Measurements from ENCODE around the gene SCN2A.

The SCN2A gene

DNA sequence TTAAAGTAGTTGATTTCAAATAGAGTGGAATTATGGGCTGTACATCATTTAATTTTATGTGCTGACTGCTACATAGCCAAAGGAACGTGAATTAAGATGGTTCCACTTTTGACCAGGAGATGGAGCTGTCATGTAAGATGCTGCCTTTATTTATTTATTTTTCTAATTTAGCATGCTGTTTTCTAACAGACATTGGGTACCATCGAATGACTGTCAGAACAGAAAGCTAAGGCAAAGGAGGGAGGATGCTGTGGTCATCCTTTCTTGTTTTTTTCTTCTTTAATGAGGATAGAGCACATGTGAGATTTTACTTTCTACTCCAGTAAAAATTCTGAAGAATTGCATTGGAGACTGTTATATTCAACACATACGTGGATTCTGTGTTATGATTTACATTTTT lies at the start of gene SCN2A:
SCN2A (plus strand) TSS at position 185 of the 400 bp plus-strand sequence. CDS start 56,410 bp downstream, outside the sequence.
- peak; percentile 75 for DNase-seq

DNA sequence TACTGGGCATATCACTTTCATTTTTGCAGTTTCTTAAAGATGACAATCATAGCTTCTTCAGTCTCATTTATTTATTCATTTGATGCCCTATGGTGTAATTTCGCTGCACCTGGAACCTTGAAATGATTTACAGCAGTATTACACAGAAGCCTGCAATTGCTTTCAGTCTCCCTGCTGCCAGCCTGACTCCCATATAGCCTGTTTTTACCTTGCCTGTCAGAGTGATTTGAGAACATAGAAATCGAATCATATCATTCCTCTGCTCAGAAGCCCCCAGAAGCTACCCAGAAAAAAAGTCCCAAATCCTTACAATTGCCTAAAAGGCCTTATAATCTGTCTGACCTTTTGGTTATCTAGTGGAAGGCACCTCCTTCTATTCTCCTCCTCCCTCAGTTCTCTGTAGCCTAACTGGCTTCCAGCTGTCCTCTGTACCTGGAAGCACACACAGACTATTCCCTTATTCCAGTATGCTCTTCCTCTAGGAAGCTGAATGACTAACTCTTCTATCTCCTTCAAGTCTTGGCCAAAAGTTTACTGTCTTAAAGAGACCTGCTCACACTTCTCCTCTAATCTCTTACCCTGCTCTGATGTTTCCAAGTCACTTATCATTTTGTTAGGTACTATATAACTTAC lies 48.0 kb upstream of the SCN2A start:
- no peak for DNase-seq

- no peak for DNase-seq
These were observed 46.5 kb upstream of the SCN2A start for GRCh38 chr2:165192729-165193128.

DNA sequence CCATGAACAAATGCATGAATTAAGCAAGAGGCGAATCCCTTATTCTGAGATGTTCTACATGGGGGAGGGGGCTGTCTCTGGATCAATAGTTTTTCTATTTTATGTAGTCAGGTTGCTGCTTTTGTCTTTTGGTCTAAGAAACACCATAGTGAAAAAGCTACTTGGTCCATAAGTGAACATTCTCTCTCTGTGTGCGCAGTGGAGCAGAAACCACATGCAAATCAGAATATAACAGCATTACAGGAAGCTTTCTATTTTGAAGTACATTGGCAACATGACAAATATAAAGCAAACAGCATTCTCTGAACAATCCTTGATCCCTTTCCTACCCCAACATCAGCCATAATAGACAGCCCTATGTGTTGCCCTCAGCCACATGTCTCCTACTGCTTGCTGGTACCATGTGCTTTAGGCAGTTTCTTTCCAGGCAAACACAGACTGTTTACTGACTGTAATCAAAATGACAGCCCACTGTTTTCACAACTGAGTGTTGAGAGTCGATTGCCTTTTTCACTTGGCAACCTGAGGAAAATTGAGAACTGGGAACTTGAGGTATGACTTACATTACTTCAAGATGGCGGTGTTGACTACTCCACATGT lies 45.9 kb upstream of the SCN2A start:
- DNase-seq = no peak

GRCh38 chr2:165196411-165196810 lies 42.8 kb upstream of the SCN2A start:
- no peak for DNase-seq

GRCh38 chr2:165197346-165197745 lies 41.9 kb upstream of the SCN2A start:
- DNase-seq = no peak

DNA sequence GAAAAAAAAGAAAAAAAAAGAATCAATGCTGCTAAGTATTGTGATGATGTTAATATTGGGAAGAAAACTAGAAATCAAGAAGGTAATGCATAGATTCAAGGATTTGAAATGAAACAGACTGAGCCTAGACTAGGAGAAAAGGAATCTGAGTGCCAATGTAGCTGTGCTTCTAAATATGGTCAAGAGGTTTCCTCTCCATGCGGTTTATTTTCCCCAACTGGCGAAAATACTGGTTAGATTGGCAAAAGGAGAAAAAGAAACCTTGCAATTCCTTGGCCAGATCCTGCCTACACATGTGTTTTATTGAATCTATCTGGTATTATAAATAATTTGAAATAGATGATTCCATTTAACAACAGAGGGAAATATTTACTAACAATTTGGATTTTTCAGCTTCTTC lies 41.0 kb upstream of the SCN2A start:
- no peak for DNase-seq

DNA sequence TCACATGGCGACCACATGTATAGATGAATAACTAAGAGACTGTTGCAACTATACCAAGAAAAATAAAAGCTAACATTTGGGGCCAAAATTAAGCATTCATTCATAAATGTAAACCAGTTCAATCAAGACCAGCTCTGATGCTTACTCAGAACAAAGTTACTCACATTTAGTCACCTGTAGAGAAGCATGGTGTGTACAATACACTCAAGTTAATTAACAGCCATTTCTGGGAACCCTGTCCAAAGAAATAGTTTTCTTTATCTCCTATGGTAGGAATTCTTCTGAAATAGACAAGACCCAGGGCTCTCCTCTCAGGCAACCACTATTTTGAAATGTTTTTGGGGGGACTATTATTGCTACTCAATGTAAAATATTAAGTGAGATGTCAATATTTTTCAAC lies 37.0 kb upstream of the SCN2A start:
- DNase-seq = no peak

DNA sequence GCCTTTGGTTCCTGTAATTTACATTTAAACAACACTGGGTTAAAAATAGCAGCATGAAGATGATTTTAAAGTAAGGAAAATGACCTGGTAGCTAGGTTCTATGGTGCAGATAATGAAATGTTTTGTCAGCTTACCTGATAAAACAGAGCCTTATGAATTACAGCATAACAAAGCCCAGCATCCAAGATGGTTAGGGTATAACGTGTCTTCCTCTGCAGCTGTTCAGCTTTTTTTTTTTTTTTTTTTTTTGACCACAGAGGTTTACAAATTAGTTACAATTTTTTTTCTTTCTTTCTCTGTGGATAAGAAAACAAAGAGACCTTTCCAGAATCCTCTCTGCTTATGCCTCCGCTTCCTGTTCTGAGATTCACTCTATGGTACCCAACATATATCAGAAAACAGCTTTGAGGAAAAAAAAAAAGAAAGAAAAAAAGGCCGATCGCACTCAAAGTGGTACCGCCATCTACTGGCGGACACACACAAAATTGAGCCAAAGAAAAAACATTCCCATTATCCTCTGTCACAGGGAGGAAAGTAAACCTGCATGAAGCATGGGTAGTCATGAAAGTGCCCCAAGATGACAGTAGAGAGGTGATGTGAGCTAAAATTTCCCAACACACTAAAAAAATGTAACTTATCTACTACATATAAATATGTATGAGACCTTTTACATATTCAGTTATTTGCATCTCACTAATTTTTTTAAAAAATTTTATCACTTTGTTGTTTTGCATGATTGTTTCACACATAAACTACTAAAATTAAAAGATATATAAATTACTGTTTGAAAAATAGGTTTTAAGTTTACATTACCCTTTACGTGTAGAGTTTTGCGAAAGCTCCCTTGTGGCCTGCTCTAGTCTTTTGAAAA lies 35.3 kb upstream of the SCN2A start, which contains the start of gene SCN3A:
SCN3A (minus strand) TSS at position 362 of the 871 bp plus-strand sequence. CDS start 27,656 bp downstream, outside the sequence.
- peak; percentile 69 for DNase-seq

DNA sequence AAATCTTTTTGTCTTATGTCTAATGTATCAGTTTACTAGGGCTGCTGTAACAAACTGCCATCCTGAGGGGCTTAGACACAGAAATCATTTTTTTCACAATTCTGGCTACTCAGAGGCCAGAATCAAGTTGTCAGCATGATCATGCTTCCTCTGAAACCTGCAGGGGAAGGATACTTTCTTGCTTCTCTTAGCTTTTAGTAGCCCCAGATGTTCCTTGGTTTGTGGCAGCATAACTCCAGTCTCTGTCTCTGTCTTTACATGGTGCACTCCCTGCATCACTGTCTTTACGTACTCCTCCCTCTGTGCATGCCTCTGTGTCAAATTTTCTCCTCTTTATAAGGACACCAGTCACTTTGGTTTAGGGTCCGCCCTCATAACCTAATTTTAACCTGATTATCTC lies 33.3 kb upstream of the SCN2A start:
- DNase-seq = no peak

DNA sequence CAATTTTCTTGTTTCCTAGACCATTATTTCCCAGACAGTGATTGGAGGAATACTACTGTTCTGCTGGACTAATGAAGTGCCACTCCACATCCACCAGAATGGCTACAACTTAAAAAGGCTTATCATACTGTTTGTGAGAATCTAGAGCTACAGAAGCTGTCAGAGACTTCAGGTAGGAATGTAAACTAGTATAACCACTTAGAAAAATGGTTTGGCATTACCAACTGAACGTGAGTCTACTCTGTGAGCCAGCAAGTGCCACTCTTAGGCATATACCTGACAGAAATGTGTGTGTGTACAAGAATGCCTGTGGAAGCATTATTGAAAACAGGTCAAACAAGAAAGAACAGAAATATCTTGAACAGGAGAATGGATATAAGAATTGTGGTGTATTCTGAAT lies 31.1 kb upstream of the SCN2A start:
- DNase-seq = no peak

DNA sequence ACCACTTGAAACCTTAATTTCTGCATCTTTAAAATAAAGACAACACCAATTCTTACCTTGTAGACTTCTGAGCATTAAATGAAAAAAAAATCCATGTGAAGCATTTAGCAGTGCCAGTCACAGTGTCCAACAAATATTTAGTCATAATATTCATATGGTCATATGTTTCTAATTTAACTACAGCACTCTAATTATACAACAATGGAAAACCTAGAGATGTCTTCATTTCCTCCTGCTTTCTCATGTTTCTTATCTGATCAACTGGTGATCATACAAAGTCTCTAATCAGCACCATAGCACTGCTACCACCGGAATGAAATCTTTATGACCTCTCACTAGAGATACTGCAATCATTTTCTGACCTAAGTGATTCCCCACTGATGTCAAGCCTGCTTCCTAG lies 25.1 kb upstream of the SCN2A start:
- peak; percentile 13 for DNase-seq

GRCh38 chr2:165219481-165219880 lies 19.7 kb upstream of the SCN2A start:
- DNase-seq = no peak

DNA sequence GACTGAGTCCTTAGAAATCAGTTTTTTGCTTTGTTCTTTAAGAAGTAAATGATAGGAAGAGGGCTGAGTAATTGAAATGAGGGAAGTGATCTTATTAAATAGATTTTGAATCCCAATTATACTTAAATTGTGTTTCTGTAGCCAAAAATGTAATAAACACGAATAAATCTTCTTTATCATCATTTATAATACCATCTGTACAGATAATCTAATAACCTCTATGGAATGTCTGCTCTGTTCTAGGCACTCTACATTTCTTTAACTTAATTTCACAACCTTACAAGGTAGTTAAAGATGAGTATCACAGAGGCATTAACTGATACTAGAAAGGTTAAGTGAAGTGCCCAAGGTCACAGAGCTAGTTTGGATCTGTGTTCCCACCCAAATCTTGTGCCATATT lies 14.3 kb upstream of the SCN2A start:
- DNase-seq = no peak

DNA sequence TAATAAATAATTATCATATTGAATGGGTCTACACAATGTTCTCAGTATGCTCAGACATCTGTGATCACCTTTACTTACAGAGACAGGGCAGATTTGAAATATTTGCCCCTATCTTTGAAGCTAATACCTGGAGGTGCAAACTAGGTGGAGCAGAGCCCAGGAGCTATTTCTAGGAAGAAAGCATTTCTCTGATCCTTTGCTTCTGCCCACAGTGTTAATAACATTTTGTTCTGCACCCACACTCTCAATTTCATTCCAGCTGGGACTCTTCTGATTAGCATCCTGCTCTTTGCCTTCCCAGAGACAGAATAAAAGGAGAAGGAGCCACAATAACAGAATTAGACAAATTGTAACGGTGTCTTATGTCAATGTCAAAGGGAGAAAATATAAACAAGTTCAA lies 11.6 kb upstream of the SCN2A start:
- DNase-seq = no peak

DNA sequence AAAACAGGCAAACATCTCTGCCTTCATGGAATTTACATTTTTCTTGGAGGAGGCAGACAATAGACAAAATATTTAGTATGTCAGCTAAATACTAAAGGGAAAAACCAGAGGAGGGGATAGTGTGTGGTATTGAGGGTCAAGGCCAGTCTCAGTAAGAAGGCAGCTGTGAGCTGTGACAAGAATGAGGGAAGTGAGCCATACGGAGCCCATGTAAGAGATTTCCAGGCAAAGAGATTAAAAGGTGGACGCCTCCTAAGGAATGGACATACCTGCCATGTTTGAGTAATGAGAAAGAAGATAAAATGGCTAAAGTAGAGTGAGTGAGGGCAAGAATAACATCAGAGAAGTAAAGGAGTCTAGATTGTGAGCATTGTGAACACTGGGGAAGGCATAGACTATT lies 2.2 kb upstream of the SCN2A start:
- no peak for DNase-seq

DNA sequence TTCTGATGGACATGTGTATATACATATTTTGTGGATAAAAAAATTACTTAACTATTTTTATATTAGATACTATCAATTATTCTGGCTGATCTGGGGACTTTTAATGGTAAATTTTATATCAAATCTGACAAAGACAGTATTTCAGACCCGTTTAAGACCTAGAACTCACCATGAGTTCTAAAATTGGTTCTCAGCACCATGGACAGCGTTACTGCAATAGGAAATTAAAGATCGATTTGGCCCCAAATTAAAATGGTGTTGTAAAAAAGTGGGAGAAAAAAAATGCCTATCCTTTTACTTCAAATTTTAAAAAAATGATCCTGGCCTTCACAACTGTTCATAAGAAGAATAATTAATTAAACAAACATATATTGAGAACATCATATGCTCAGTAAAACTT lies 919 bp upstream of the SCN2A start:
- DNase-seq = peak; percentile 56

DNA sequence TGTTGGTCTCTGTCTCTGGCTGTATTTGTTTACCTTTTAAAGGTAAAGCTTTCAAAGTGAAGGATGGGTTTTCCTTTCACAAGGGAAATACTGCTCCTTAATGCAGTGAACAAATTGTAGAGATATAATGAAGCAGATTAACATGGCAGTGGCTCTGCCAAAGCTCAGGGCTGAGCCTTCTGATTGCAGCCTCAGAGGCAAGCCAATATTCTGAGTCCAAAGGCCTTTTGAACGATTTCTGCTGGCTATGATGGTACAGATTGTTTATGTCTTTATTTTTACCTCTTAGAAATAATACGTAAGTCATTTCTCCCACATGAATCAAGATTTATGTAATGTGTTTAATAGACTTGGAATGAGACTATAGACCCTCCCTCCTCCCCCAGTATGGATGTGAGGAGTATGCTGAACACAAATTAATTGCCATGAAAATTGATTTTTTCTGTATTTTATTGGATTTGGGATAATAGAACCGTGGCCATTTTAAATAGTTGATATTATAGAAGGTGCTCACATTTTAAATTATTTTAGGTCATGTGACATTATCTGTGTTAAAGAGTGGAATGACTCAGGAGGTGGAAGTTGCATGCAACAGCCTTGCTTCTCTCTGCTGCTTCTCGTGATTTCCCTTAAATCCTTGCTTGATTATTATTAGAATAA lies 772 bp downstream of the SCN2A start:
- no peak for DNase-seq

- DNase-seq = no peak
These were observed 1.7 kb downstream of the SCN2A start for GRCh38 chr2:165240916-165241315.

DNA sequence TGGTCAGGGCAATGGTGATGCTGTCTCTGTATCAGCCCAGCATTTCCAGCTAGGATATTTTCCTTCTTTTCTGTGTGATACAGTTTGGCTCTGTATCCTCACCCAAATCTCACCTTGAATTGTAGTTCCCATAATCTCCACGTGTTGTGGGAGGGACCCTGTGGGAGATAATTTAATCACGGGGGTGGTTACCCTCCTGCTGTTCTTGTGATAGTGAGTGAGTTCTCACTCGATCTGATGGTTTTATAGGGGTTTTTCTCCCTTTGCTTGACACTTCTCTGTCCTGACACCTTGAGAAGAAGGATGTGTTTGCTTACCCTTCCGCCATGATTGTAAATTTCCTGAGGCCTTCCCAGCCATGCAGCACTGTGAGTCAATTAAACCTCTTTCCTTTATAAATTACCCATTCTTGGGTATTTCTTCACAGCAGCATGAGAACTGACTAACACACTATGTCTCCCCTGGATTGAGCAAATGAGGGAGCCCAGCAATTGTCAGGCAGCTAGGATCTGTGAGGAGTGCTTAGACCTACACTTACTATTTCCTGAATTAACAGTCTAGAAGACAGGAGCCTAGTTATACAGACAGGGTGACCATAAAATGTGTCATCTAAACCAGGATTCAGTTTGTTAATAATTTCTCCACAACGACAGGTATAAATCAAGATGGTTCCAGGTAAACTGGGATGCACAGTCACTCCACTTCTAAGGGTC lies 6.0 kb downstream of the SCN2A start:
- DNase-seq = no peak

DNA sequence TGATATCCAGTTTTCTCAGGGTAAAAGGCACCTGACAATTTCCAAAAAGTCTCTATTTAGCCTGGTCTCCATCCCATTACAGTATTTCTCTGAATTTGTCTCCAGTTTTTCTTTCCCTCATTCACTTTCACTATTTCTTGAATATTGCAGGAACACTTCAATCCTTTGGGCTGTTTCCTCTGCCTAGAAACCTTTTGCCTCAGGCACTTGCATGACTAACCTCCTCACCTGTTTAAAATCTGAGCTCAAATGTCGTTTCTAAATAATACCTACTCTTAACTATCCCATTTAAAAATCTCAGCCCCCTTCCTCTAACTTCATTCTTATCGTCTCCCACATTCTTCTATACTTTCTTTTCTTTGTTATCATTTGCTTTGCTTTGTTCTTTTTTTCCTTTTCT lies 9.0 kb downstream of the SCN2A start:
- DNase-seq = no peak

DNA sequence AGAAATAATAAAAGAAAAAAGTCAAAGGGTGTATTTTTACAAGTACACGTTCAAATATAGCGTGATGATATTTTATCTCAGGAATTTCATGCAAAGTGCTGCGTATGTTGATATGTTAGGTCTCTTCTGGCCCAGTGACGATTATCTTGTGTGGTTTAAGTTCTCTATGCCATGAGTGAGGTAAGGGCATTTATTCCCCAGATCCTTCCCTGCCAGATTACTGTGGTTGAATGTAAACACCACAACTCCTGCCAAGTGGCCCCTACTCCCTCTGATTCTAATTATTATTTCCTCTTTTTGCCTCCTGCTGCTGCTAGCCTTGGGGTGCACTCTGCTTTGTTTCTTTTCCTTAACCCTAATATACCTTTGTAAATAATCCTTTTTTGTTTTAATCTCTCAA lies 12.2 kb downstream of the SCN2A start:
- peak; percentile 9 for DNase-seq

DNA sequence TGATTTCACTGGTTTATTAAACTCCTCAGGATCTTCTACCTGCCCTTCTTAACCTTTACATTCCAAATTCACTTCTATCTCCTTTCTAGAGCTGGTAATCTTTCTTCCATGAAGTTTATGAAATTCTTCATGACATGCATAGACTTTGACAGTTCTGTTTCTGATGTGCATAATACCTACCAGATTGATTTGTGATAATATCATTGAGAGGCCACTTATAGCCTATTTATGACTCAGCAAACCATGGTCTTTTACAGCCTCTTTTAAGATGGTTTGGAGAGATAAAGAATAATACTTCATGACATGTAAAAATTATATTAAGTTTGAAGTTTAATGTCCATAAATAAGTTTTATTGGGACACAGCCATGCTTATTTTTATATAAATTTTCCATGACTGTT lies 14.0 kb downstream of the SCN2A start:
- DNase-seq = no peak

Data from hematopoietic multipotent progenitor cell treated with erythropoietin and hydrocortisone succinate and interleukin-3 and kit ligand, for 6 days (in vitro differentiated cells).